Endodermal cell (in vitro differentiated cells): ENCODE measurements around the gene WDR20. TPM values are rescaled to one million over a fixed set of nuclear protein-coding genes. Genes with fewer than 3 reads are reported as not detected.

Experiments
- DNase-seq: peaks from one replicate; pipeline ENCODE4 v3.0.0-alpha.2; 2017
- H3K27ac ChIP-seq: 2 replicates; pipeline ENCODE4 v1.5.1; 2013; ENCODE audit warnings: mild to moderate bottlenecking, low read depth, low read length, moderate library complexity
- H3K27me3 ChIP-seq: 2 replicates; pipeline ENCODE4 v1.6.1; 2013; ENCODE audit warnings: mild to moderate bottlenecking, low read length, moderate library complexity; ENCODE audit not compliant: insufficient read depth, control insufficient read depth, poor library complexity, severe bottlenecking
- H3K36me3 ChIP-seq: 2 replicates; pipeline ENCODE4 v1.7.0; 2013; ENCODE audit warnings: mild to moderate bottlenecking, low read length, moderate library complexity; ENCODE audit not compliant: control insufficient read depth, insufficient read depth
- H3K4me1 ChIP-seq: one replicate; pipeline ENCODE4 v1.7.0; 2013; ENCODE audit warnings: low read length; ENCODE audit not compliant: control insufficient read depth, insufficient read depth
- H3K4me3 ChIP-seq: 2 replicates; pipeline ENCODE4 v1.5.1; 2013; ENCODE audit warnings: mild to moderate bottlenecking, low read length, moderate library complexity
- H3K9ac ChIP-seq: 2 replicates; pipeline ENCODE4 v1.6.1; 2013; ENCODE audit warnings: mild to moderate bottlenecking, low read length, moderate library complexity; ENCODE audit not compliant: poor library complexity, severe bottlenecking; ENCODE audit errors: extremely low read depth
- H3K9me3 ChIP-seq: 2 replicates; pipeline ENCODE4 v1.6.1; 2013; ENCODE audit warnings: mild to moderate bottlenecking, low read length, moderate library complexity; ENCODE audit not compliant: control insufficient read depth
- H3K27ac Mint-ChIP-seq: 2 replicates; pipeline ENCODE4 v1.8.0; 2020; ENCODE audit warnings: mixed read lengths
- H3K27me3 Mint-ChIP-seq: 2 replicates; pipeline ENCODE4 v1.8.0; 2021; ENCODE audit warnings: mild to moderate bottlenecking, mixed read lengths; ENCODE audit not compliant: insufficient read depth
- H3K36me3 Mint-ChIP-seq: 2 replicates; pipeline ENCODE4 v1.8.0; 2020; ENCODE audit warnings: low read depth, mixed read lengths
- H3K4me1 Mint-ChIP-seq: 2 replicates; pipeline ENCODE4 v1.8.0; 2020; ENCODE audit warnings: mixed read lengths
- H3K4me3 Mint-ChIP-seq: 2 replicates; pipeline ENCODE4 v1.8.0; 2020; ENCODE audit warnings: mild to moderate bottlenecking, moderate library complexity, mixed read lengths
- H3K9me3 Mint-ChIP-seq: 2 replicates; pipeline ENCODE4 v1.8.0; 2020; ENCODE audit warnings: mild to moderate bottlenecking, mixed read lengths
- CTCF ChIP-seq: fragments of 200-600 bp; sonication (generic); conservative IDR thresholded peaks from 2 replicates; pipeline ENCODE4 v1.5.0; 2021; ENCODE audit warnings: antibody characterized with exemption, mild to moderate bottlenecking
- WGBS, 2 experiments: methylation state at CpG; one replicate each; pipeline versions ENCODE4 v1.1.5 to v1.1.7; 2013; ENCODE audit warnings: missing lambda C conversion rate in 2 of 2, mixed read lengths in 1 of 2; ENCODE audit not compliant: insufficient coverage in 1 of 2, insufficient read length in 1 of 2; 5-methylcytosine and 5-hydroxymethylcytosine counted together
- total RNA-seq, 2 donors: library from RNA; stranded (reverse); fragmentation: NEBNext Ultra II Directional in 1 of 2; extraction: Animal tissue kit (Norgen Biotek cat#: 25700) in 1 of 2; gene quantifications; 2 replicates in 1 of 2; 3 replicates in 1 of 2; pipeline ENCODE4 v1.2.1, GENCODE V29; 2021

WDR20 gene
- total RNA-seq, 2 donors from 2014 or later = 33.8 to 37.6 TPM

- peak; percentile 93 for TF ChIP-seq CTCF
- no peak overlapping the region for H3K9ac ChIP-seq
- Mint-ChIP-seq H3K27ac (no peak overlapping the region), H3K4me1 (peaks cover 1% of the 10 kb centered on the region), H3K9me3 (no peaks in the 10 kb centered on the region), H3K36me3 (peaks cover 23% of the 10 kb centered on the region), H3K4me3 (no peak overlapping the region), H3K27me3 (no peaks in the 10 kb centered on the region)
- no peaks in the 10 kb centered on the region for H3K27me3 ChIP-seq
- H3K9me3 ChIP-seq = peaks cover 3% of the 10 kb centered on the region
- H3K4me3 ChIP-seq = no peak overlapping the region
- peaks cover 10% of the 10 kb centered on the region for H3K36me3 ChIP-seq
- 49 to 54% methylated on average over 17 to 19 of the region's 19 CpGs for WGBS, 2 experiments
- no peak overlapping the region for H3K27ac ChIP-seq
- peaks cover 8% of the 10 kb centered on the region for H3K4me1 ChIP-seq
- peak; percentile 95 for DNase-seq
Measured at GRCh38 chr14:102235275-102235897, 95.7 kb downstream of the WDR20 start.

- H3K27ac ChIP-seq = no peak overlapping the region
- TF ChIP-seq CTCF = no peak
- no peak for DNase-seq
Measured at GRCh38 chr14:102236026-102236425, 96.3 kb downstream of the WDR20 start.

GRCh38 chr14:102238131-102238530, 98.4 kb downstream of the WDR20 start:
- no peak overlapping the region for H3K9ac ChIP-seq
- no peaks in the 10 kb centered on the region for H3K9me3 Mint-ChIP-seq
- 89 to 94% methylated on average over 3 to 4 of the region's 4 CpGs for WGBS, 2 experiments
- DNase-seq = no peak
- no peak overlapping the region for H3K4me3 Mint-ChIP-seq
- peaks cover 21% of the 10 kb centered on the region for H3K9me3 ChIP-seq
- no peak overlapping the region for H3K27ac ChIP-seq
- H3K27me3 ChIP-seq = no peaks in the 10 kb centered on the region
- no peak overlapping the region for H3K4me3 ChIP-seq
- H3K27me3 Mint-ChIP-seq = no peaks in the 10 kb centered on the region
- peaks cover 3% of the 10 kb centered on the region for H3K4me1 Mint-ChIP-seq
- peaks cover 1% of the 10 kb centered on the region for H3K36me3 ChIP-seq
- TF ChIP-seq CTCF = no peak
- H3K36me3 Mint-ChIP-seq = no peaks in the 10 kb centered on the region
- peaks cover 8% of the 10 kb centered on the region for H3K4me1 ChIP-seq
- H3K27ac Mint-ChIP-seq = no peak overlapping the region

More at GRCh38 chr14:102236026-102236425, 96.3 kb downstream of the WDR20 start:
- Histone ChIP-seq H3K9me3 (peaks cover 9% of the 10 kb centered on the region), H3K9ac (no peak overlapping the region), H3K4me1 (peaks cover 8% of the 10 kb centered on the region), H3K4me3 (no peak overlapping the region), H3K27me3 (no peaks in the 10 kb centered on the region), H3K36me3 (peaks cover 10% of the 10 kb centered on the region)
- H3K4me3 Mint-ChIP-seq = no peak overlapping the region
- no peak overlapping the region for H3K27ac Mint-ChIP-seq
- peaks cover 3% of the 10 kb centered on the region for H3K4me1 Mint-ChIP-seq
- peaks cover 17% of the 10 kb centered on the region for H3K36me3 Mint-ChIP-seq
- no peaks in the 10 kb centered on the region for H3K27me3 Mint-ChIP-seq
- no peaks in the 10 kb centered on the region for H3K9me3 Mint-ChIP-seq
- 90 to 94% methylated on average over 11 to 12 of the region's 12 CpGs for WGBS, 2 experiments
